PC-9 (cell line): ENCODE results near the gene TBCC.

ENCODE experiments used
- EZH2 ChIP-seq: fragments of 200-600 bp; sonication (generic); IDR thresholded peaks from 2 replicates; pipeline ENCODE4 v1.8.0; 2017; ENCODE audit warnings: antibody characterized with exemption, low read depth
- TF ChIP-seq, protein P1 (sequence below): fragments of 200-600 bp; sonication (generic); conservative IDR thresholded peaks from 2 replicates; pipeline ENCODE4 v1.6.1; 2017; ENCODE audit warnings: mixed run types, antibody characterized with exemption, mild to moderate bottlenecking, moderate library complexity

DNA sequence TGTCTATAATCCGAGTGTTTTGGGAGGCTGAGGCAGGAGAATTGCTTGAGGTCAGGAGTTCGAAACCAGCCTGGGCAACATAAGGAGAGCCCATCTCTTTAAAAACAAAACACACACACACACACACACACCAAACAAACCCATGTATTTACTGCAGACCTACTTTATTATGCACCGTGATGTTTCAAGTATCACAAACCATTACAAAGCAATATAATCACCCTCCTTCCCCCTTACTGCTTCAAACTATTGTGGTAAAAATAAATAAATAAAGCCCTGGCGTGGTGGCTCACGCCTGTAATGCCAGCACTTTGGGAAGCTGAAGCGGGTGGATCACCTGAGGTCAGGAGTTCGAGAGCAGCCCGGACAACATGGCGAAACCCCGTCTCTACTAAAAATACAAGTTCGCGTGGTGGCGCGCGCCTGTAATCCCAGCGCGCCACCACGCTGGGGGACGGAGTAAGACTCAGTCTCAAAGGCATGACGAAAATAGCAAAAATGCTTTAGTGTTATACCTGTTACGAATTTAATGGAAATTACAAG lies 1.5 kb downstream of the TBCC start:
- TF ChIP-seq, protein P1, sequence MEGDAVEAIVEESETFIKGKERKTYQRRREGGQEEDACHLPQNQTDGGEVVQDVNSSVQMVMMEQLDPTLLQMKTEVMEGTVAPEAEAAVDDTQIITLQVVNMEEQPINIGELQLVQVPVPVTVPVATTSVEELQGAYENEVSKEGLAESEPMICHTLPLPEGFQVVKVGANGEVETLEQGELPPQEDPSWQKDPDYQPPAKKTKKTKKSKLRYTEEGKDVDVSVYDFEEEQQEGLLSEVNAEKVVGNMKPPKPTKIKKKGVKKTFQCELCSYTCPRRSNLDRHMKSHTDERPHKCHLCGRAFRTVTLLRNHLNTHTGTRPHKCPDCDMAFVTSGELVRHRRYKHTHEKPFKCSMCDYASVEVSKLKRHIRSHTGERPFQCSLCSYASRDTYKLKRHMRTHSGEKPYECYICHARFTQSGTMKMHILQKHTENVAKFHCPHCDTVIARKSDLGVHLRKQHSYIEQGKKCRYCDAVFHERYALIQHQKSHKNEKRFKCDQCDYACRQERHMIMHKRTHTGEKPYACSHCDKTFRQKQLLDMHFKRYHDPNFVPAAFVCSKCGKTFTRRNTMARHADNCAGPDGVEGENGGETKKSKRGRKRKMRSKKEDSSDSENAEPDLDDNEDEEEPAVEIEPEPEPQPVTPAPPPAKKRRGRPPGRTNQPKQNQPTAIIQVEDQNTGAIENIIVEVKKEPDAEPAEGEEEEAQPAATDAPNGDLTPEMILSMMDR = no peak
- TF ChIP-seq EZH2 = no peak
